Small intestine (tissue), 7 donors: ENCODE results near the gene GCSH. TPM values are rescaled to one million over a fixed set of nuclear protein-coding genes. Genes with fewer than 3 reads are reported as not detected.

Experiments used
- DNase-seq, 2 donors: peaks; one replicate each; pipeline versions ENCODE4 v3.0.0 to v3.0.0-alpha.2; 2013
- FAIRE-seq: peaks from 2 replicates; lab custom pipeline; 2012; peaks lifted over from hg19 to GRCh38; lab: Jason Lieb, UNC
- H3K27ac ChIP-seq, 3 donors: one replicate each; pipeline ENCODE4 v1.5.1; 2013; ENCODE audit warnings: low read length in 2 of 3, mild to moderate bottlenecking in 2 of 3, control low read depth in 1 of 3, inconsistent platforms in 1 of 3, low read depth in 1 of 3, moderate library complexity in 1 of 3
- H3K27me3 ChIP-seq, 3 donors: one replicate each; pipeline ENCODE4 v1.6.1; 2013; ENCODE audit warnings: low read length in 3 of 3, inconsistent platforms in 1 of 3; ENCODE audit not compliant: control insufficient read depth in 3 of 3, insufficient read depth in 3 of 3
- H3K36me3 ChIP-seq, 3 donors: one replicate each; pipeline ENCODE4 v1.6.1; 2013; ENCODE audit warnings: low read length in 3 of 3, inconsistent platforms in 1 of 3, low read depth in 1 of 3, mild to moderate bottlenecking in 1 of 3, moderate library complexity in 1 of 3; ENCODE audit not compliant: control insufficient read depth in 3 of 3, insufficient read depth in 2 of 3
- H3K4me1 ChIP-seq, 3 donors: one replicate each; pipeline ENCODE4 v1.6.1; 2013; ENCODE audit warnings: low read length in 2 of 3, inconsistent platforms in 1 of 3, low read depth in 1 of 3, mild to moderate bottlenecking in 1 of 3, moderate library complexity in 1 of 3; ENCODE audit not compliant: control insufficient read depth in 3 of 3, insufficient read depth in 2 of 3
- H3K4me3 ChIP-seq, 3 donors: one replicate each; pipeline ENCODE4 v1.5.1; 2013; ENCODE audit warnings: low read length in 3 of 3, control low read depth in 1 of 3, inconsistent platforms in 1 of 3, low read depth in 1 of 3, mild to moderate bottlenecking in 1 of 3, moderate library complexity in 1 of 3
- H3K9me3 ChIP-seq, 2 donors: one replicate each; pipeline ENCODE4 v1.6.1; 2013; ENCODE audit warnings: low read depth in 1 of 2, low read length in 1 of 2; ENCODE audit not compliant: control insufficient read depth in 2 of 2, insufficient read depth in 1 of 2
- WGBS, 3 donors: extraction: QIAGEN DNeasy Blood & Tissue Kit; methylation state at CpG; one replicate each; pipeline ENCODE4 v1.1.7; 2013; 5-methylcytosine and 5-hydroxymethylcytosine counted together
- polyA plus RNA-seq, 4 donors: library from polyadenylated mRNA; stranded (reverse) in 3 of 4; unstranded in 1 of 4; fragments of 200-250 nt in 3 of 4; fragments of 120-200 nt in 1 of 4; gene quantifications; one replicate each; pipeline versions ENCODE4 v1.2.1 to v1.2.3, GENCODE V29; 2013
- donor health status: healthy with polysubstance abuse.
- donor health status: control.
- donor health status: control.
- donor health status: Bipolar disorder and iron deficiency.
- donor health status: healthy.

GCSH gene
- polyA plus RNA-seq, 4 donors, result 2.7 to 28.3 (median 19.5) TPM

DNA sequence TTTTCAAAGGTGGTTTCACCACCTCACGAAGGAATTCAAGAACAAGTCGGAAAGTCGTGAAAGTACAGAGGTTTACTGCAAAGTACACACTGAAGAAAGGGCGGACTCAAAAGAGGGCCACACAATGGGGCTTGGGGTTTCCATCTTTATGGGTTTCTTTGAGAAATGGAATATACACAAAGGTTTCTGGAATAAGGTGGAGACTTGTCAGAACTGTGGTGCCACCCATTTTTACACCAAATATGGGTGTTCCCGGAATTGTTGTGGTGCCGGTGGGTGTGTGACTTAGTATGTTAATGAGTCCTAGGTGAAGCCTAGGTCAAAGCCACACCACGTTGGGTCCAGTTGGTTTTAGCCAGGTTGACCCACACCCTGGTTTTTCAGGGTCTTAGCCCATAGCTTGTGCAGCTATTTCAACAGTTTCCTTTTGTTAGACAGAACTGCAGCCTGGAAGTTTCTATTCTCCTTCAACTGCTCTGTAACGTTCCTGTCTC lies 567 bp upstream of the GCSH start:
- FAIRE-seq (no peak), DNase-seq (no peak)
- 43 to 50% (median 44%) methylated on average over 8 of the region's 8 CpGs for WGBS, 3 donors
- Histone ChIP-seq H3K36me3 (peaks cover 0 to 6% (median 0%) of the 10 kb centered on the region in 3 donors), H3K4me3 (peak overlapping the region in 1 of 3 donors; percentile 11), H3K27ac (peak overlapping the region in 1 of 3 donors; percentile 70), H3K27me3 (no peaks in the 10 kb centered on the region), H3K4me1 (peaks cover 0 to 7% (median 0%) of the 10 kb centered on the region in 3 donors), H3K9me3 (peaks cover 0 to 2% of the 10 kb centered on the region in 2 donors)

GRCh38 chr16:81095653-81095952 lies 592 bp downstream of the GCSH start:
- H3K27ac ChIP-seq, result peak overlapping the region in 2 of 3 donors; percentile 68 to 82
- peaks cover 0 to 2% of the 10 kb centered on the region in 2 donors for H3K9me3 ChIP-seq
- no peaks in the 10 kb centered on the region for H3K27me3 ChIP-seq
- H3K36me3 ChIP-seq, result peaks cover 0 to 6% (median 0%) of the 10 kb centered on the region in 3 donors
- WGBS, 3 donors, result 0 to 1% (median 1%) methylated on average over 22 of the region's 22 CpGs
- peak overlapping the region; percentile 70 to 75 (median 71) for H3K4me3 ChIP-seq
- DNase-seq (no peak), FAIRE-seq (no peak)
- H3K4me1 ChIP-seq, result peaks cover 0 to 7% (median 0%) of the 10 kb centered on the region in 3 donors

GRCh38 chr16:81094771-81095251 lies 1.4 kb downstream of the GCSH start:
- H3K36me3 ChIP-seq, result peaks cover 0 to 6% (median 0%) of the 10 kb centered on the region in 3 donors

GRCh38 chr16:81088836-81089235 lies 7.4 kb downstream of the GCSH start:
- Histone ChIP-seq H3K4me3 (no peak overlapping the region), H3K4me1 (no peaks in the 10 kb centered on the region), H3K36me3 (peaks cover 0 to 13% (median 3%) of the 10 kb centered on the region in 3 donors), H3K9me3 (no peaks in the 10 kb centered on the region), H3K27me3 (no peaks in the 10 kb centered on the region), H3K27ac (no peak overlapping the region)
- FAIRE-seq (no peak), DNase-seq (no peak)
- WGBS, 3 donors, result 94 to 98% (median 98%) methylated on average over 5 of the region's 5 CpGs

More at GRCh38 chr16:81094771-81095251, 1.4 kb downstream of the GCSH start:
- H3K27ac ChIP-seq, result no peak overlapping the region
- H3K4me1 ChIP-seq, result peaks cover 0 to 7% (median 0%) of the 10 kb centered on the region in 3 donors
- H3K9me3 ChIP-seq, result peaks cover 0 to 2% of the 10 kb centered on the region in 2 donors
- whole genome bisulfite sequencing, 3 donors, result 73 to 82% (median 82%) methylated on average over 21 of the region's 21 CpGs
- H3K4me3 ChIP-seq, result no peak overlapping the region
- peak in 1 of 2 donors; percentile 8 for DNase-seq
- no peak for FAIRE-seq
- no peaks in the 10 kb centered on the region for H3K27me3 ChIP-seq

GRCh38 chr16:81081014-81081413 lies 15.2 kb downstream of the GCSH start:
- Histone ChIP-seq H3K27ac (no peak overlapping the region), H3K4me3 (no peak overlapping the region), H3K9me3 (no peaks in the 10 kb centered on the region), H3K4me1 (peaks cover 0 to 3% (median 0%) of the 10 kb centered on the region in 3 donors), H3K27me3 (no peaks in the 10 kb centered on the region), H3K36me3 (peaks cover 0 to 4% (median 0%) of the 10 kb centered on the region in 3 donors)
- DNase-seq, result no peak
- FAIRE-seq, result no peak
- WGBS, 3 donors, result 91 to 98% (median 95%) methylated on average over 4 of the region's 4 CpGs

DNA sequence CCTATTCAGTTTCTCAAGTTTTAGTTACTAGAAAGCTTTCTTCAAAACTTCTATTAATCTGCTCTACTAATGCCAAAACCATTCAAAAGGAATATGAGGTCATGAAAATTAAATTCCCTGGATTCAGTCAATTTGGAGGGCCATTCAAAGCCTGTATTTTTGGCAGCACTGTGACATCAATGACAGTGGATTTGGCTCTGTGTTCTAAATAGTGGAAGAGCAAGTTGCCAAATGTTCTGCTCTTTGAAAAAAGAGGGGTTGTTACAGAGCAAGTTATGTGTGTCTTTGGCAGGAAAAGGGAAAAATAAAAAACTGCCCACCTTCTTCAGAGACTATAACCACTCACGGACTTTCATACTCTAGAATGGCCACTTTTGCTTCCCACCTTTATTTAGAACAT lies 16.0 kb downstream of the GCSH start:
- Histone ChIP-seq H3K36me3 (peaks cover 0 to 4% (median 0%) of the 10 kb centered on the region in 3 donors), H3K4me1 (peaks cover 0 to 3% (median 0%) of the 10 kb centered on the region in 3 donors), H3K9me3 (no peaks in the 10 kb centered on the region), H3K27me3 (no peaks in the 10 kb centered on the region), H3K4me3 (no peak overlapping the region), H3K27ac (no peak overlapping the region)
- no peak for FAIRE-seq
- DNase-seq, result no peak
- WGBS, 3 donors, result 85 to 100% (median 88%) methylated on average over 1 of the region's 1 CpG

DNA sequence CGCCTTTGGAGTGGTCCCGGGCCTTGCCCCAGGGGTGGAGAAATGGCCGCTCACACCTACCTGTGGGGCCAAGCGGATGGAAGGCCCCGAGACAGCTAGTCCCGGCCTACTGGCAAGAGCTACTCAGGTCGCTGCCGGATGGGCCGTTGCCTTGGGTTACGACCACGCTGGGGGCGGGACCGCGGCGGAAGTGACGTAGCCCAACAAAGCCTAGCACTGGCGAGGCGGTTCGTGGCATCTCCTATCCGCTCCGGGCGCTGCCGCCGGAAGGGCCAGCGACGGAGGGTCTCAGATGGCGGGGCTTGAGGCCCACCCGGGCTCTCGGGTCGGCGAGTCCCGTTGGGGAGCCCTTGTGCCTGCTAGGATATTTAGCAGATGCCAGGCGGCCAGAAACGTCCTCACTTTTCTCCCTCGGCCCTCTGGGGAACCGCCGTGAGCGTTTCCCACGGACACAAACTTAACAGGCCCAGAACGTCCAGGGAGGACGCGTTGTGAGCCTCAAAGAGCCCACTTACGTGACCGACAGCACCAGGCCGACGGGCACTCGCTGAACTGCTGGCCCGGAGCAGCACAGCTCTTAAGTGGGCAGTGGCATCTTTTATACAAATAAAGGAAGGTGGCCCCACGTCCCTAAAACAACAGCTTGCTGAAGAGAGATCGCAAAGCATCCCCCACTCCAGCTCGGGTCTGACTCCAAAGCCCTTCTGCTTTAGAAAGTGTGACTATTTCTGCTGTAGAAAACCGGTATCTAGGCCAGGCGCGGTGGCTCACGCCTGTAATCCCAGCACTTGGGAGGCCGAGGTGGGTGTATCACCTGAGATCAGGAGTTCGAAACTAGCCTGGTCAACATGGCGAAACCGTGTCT lies 18.9 kb downstream of the GCSH start, which contains the start of gene C16orf46:
Gene C16orf46 (minus strand): TSS at position 163 of the 865 bp plus-strand sequence. CDS start 13,283 bp downstream, outside the sequence.
- 10 to 11% (median 10%) methylated on average over 58 to 59 of the region's 59 CpGs for WGBS, 3 donors

DNA sequence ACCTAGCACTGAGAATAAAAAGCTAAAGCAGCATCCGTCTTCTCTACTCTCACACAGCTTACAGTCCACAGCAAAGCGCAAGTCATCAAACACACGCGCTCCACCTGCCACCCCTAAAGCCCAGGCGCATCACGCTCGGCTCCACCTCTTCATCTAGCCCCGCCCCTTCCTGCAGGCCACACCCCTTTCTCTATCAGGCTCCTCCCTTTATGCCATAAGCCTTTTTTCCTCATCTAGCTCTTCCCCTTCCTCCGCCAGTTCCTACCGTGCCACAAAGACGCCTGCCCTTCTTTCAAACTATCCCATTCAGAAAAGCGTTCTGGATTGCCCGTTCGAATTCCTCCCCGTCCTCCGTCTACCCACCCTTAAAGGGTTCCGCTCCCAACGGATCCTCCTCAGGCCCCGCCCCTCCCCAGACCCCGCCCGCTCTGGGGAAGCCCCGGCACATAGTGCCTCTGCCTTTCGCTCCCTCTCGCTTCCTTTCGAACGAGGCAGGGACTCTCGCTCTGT lies 19.6 kb downstream of the GCSH start:
- Histone ChIP-seq H3K4me1 (peaks cover 0 to 3% (median 0%) of the 10 kb centered on the region in 3 donors), H3K4me3 (peak overlapping the region; percentile 65 to 77 (median 70)), H3K36me3 (no peaks in the 10 kb centered on the region), H3K27me3 (no peaks in the 10 kb centered on the region), H3K27ac (peak overlapping the region; percentile 87 to 97 (median 97)), H3K9me3 (no peaks in the 10 kb centered on the region)
- 0 to 1% (median 0%) methylated on average over 27 of the region's 27 CpGs for WGBS, 3 donors
- DNase-seq (peak in 1 of 2 donors; percentile 88), FAIRE-seq (no peak)

More for the DNA sequence above, 18.9 kb downstream of the GCSH start, which contains the start of gene C16orf46:
- DNase-seq, result peak; percentile 95 to 99
- Histone ChIP-seq H3K27ac (peak within 1 kb of the TSS; percentile 87 to 97 (median 97)), H3K9me3 (no peaks in the 10 kb centered on the region), H3K4me3 (peak within 1 kb of the TSS; percentile 65 to 77 (median 70)), H3K4me1 (peaks cover 0 to 3% (median 0%) of the 10 kb centered on the region in 3 donors), H3K27me3 (no peaks in the 10 kb centered on the region), H3K36me3 (no peaks in the 10 kb centered on the region)
- no peak for FAIRE-seq
